GM21576 (cell line): ENCODE data around the gene CDK12.
A peak's percentile ranks its signal among the peaks of the same experiment; 100 is the strongest.
"Not testable (repeated sequence)": the region's sequence is repeated elsewhere in the genome, so short reads cannot be mapped to it uniquely, and the experiment has no call there.

Experiments used
- ATAC-seq: cut with Tn5 transposase; IDR thresholded peaks from one replicate; pipeline ENCODE4 v1.9.1; 2021; ENCODE audit warnings: mild to moderate bottlenecking, moderate library complexity; ENCODE audit not compliant: unreplicated experiment

CDK12 gene

GRCh38 chr17:39461113-39461925 is at the start of gene CDK12:
Gene CDK12 (plus strand): TSS chr17:39461486. CDS start chr17:39462072, 586 bp downstream.
- peak; percentile 76 for ATAC-seq

- no peak for ATAC-seq
Observed at GRCh38 chr17:39416141-39416540, 45.1 kb upstream of the CDK12 start.

- ATAC-seq, result no peak
Observed at GRCh38 chr17:39429600-39429999, 31.7 kb upstream of the CDK12 start.

- ATAC-seq, result not testable (repeated sequence)
Observed at GRCh38 chr17:39439868-39440267, 21.4 kb upstream of the CDK12 start.

- no peak for ATAC-seq
Observed at GRCh38 chr17:39443326-39443725, 18.0 kb upstream of the CDK12 start.

- no peak for ATAC-seq
Observed at GRCh38 chr17:39447561-39447960, 13.7 kb upstream of the CDK12 start.

- ATAC-seq, result no peak
Observed at GRCh38 chr17:39450051-39450450, 11.2 kb upstream of the CDK12 start.

GRCh38 chr17:39450847-39451581 is 10.3 kb upstream of the CDK12 start, which contains the start of gene MED1:
Gene MED1 (minus strand): TSS chr17:39451263. CDS start chr17:39451062, 201 bp downstream.
- peak; percentile 92 for ATAC-seq

- no peak for ATAC-seq
Observed at GRCh38 chr17:39455919-39456318, 5.4 kb upstream of the CDK12 start.

GRCh38 chr17:39461926-39462569 is 762 bp downstream of the CDK12 start:
- ATAC-seq, result peak; percentile 13

- no peak for ATAC-seq
Observed at GRCh38 chr17:39462631-39463375, 1.5 kb downstream of the CDK12 start.

GRCh38 chr17:39464639-39465181 is 3.4 kb downstream of the CDK12 start:
- ATAC-seq, result not testable (repeated sequence)

GRCh38 chr17:39468610-39469009 is 7.3 kb downstream of the CDK12 start:
- ATAC-seq, result not testable (repeated sequence)

- no peak for ATAC-seq
Observed at GRCh38 chr17:39473310-39473709, 12.0 kb downstream of the CDK12 start.

- not testable (repeated sequence) for ATAC-seq
Observed at GRCh38 chr17:39479631-39480030, 18.3 kb downstream of the CDK12 start.

- ATAC-seq, result no peak
Observed at GRCh38 chr17:39483506-39483905, 22.2 kb downstream of the CDK12 start.

- no peak for ATAC-seq
Observed at GRCh38 chr17:39484178-39484577, 22.9 kb downstream of the CDK12 start.

GRCh38 chr17:39485555-39485954 is 24.3 kb downstream of the CDK12 start:
- ATAC-seq, result no peak

- ATAC-seq, result no peak
Observed at GRCh38 chr17:39486242-39486641, 25.0 kb downstream of the CDK12 start.

GRCh38 chr17:39487490-39487889 is 26.2 kb downstream of the CDK12 start:
- not testable (repeated sequence) for ATAC-seq
